Measurements from ENCODE around the gene CTPS1. TPM values are rescaled to one million over a fixed set of nuclear protein-coding genes. Genes with fewer than 3 reads are reported as not detected.

The CTPS1 gene
- total RNA-seq, 1 donor from 2014 or later: 41.8 TPM

GRCh38 chr1:41009466-41009865 lies 30.0 kb downstream of the CTPS1 start:
- DNase-seq (ENCODE audit: low spot score in 2 of 2, unreplicated experiment in 2 of 2): no peak
- Mint-ChIP-seq H3K4me1 (no peaks in the 10 kb centered on the region), H3K36me3 (peaks cover 49% of the 10 kb centered on the region), H3K4me3 (no peak overlapping the region), H3K9me3 (no peaks in the 10 kb centered on the region), H3K27ac (no peak overlapping the region), H3K27me3 (ENCODE audit: low read depth) (no peaks in the 10 kb centered on the region)
- no peak for TF ChIP-seq CTCF (IDR thresholded peaks at IDR 0.05; ENCODE audit: unreplicated experiment)

GRCh38 chr1:41010345-41010744 lies 30.8 kb downstream of the CTPS1 start:
- Mint-ChIP-seq H3K9me3 (no peaks in the 10 kb centered on the region), H3K4me1 (no peaks in the 10 kb centered on the region), H3K27ac (no peak overlapping the region), H3K36me3 (peaks cover 48% of the 10 kb centered on the region), H3K4me3 (no peak overlapping the region), H3K27me3 (ENCODE audit: low read depth) (no peaks in the 10 kb centered on the region)
- TF ChIP-seq CTCF (IDR thresholded peaks at IDR 0.05; ENCODE audit: unreplicated experiment): no peak
- DNase-seq (ENCODE audit: low spot score in 2 of 2, unreplicated experiment in 2 of 2): no peak

- no peak overlapping the region for H3K27ac Mint-ChIP-seq
- no peaks in the 10 kb centered on the region for H3K27me3 Mint-ChIP-seq (ENCODE audit: low read depth)
- H3K4me1 Mint-ChIP-seq: no peaks in the 10 kb centered on the region
- DNase-seq (ENCODE audit: low spot score in 2 of 2, unreplicated experiment in 2 of 2): no peak
- no peak for TF ChIP-seq CTCF (IDR thresholded peaks at IDR 0.05; ENCODE audit: unreplicated experiment)
- peaks cover 28% of the 10 kb centered on the region for H3K36me3 Mint-ChIP-seq
- no peaks in the 10 kb centered on the region for H3K9me3 Mint-ChIP-seq
- H3K4me3 Mint-ChIP-seq: no peak overlapping the region
These were observed 33.5 kb downstream of the CTPS1 start for GRCh38 chr1:41013024-41013423.

GRCh38 chr1:41013796-41014195 lies 34.3 kb downstream of the CTPS1 start:
- no peak overlapping the region for H3K27ac Mint-ChIP-seq

GRCh38 chr1:41014871-41015270 lies 35.4 kb downstream of the CTPS1 start:
- Mint-ChIP-seq H3K4me1 (no peaks in the 10 kb centered on the region), H3K9me3 (no peaks in the 10 kb centered on the region), H3K4me3 (no peak overlapping the region), H3K27me3 (ENCODE audit: low read depth) (no peaks in the 10 kb centered on the region), H3K27ac (no peak overlapping the region), H3K36me3 (peaks cover 18% of the 10 kb centered on the region)
- no peak for TF ChIP-seq CTCF (IDR thresholded peaks at IDR 0.05; ENCODE audit: unreplicated experiment)
- DNase-seq (ENCODE audit: low spot score in 2 of 2, unreplicated experiment in 2 of 2): no peak

More at GRCh38 chr1:41013796-41014195, 34.3 kb downstream of the CTPS1 start:
- no peaks in the 10 kb centered on the region for H3K4me1 Mint-ChIP-seq
- H3K36me3 Mint-ChIP-seq: peaks cover 24% of the 10 kb centered on the region
- no peak for DNase-seq (ENCODE audit: low spot score in 2 of 2, unreplicated experiment in 2 of 2)
- no peak for TF ChIP-seq CTCF (IDR thresholded peaks at IDR 0.05; ENCODE audit: unreplicated experiment)
- no peaks in the 10 kb centered on the region for H3K27me3 Mint-ChIP-seq (ENCODE audit: low read depth)
- no peaks in the 10 kb centered on the region for H3K9me3 Mint-ChIP-seq
- no peak overlapping the region for H3K4me3 Mint-ChIP-seq

GRCh38 chr1:41015281-41015896 lies 35.9 kb downstream of the CTPS1 start:
- Mint-ChIP-seq H3K27me3 (ENCODE audit: low read depth) (no peaks in the 10 kb centered on the region), H3K9me3 (no peaks in the 10 kb centered on the region), H3K36me3 (peaks cover 14% of the 10 kb centered on the region), H3K4me1 (no peaks in the 10 kb centered on the region), H3K27ac (no peak overlapping the region), H3K4me3 (no peak overlapping the region)
- DNase-seq (ENCODE audit: low spot score in 2 of 2, unreplicated experiment in 2 of 2): no peak
- no peak for TF ChIP-seq CTCF (IDR thresholded peaks at IDR 0.05; ENCODE audit: unreplicated experiment)

Measured in mesothelial cell of epicardium (in vitro differentiated cells).